Medulla oblongata (tissue), 1 donor: ENCODE measurements around the gene SLC16A8.

Experiments used
- DNase-seq: peaks from one replicate; pipeline ENCODE4 v3.0.0-alpha.2; 2015; ENCODE audit errors: extremely low spot score

Gene SLC16A8

GRCh38 chr22:38111925-38112355, 28.0 kb upstream of the SLC16A8 start:
- no peak for DNase-seq

- no peak for DNase-seq
Observed at GRCh38 chr22:38110863-38111852, 27.2 kb upstream of the SLC16A8 start.

- no peak for DNase-seq
Observed at GRCh38 chr22:38110008-38110862, 26.3 kb upstream of the SLC16A8 start, which contains the start of gene BAIAP2L2. TSS of gene BAIAP2L2 (minus strand) at chr22:38110684. CDS start at chr22:38110525, 159 bp downstream.

- DNase-seq, result no peak
Observed at GRCh38 chr22:38109371-38110001, 25.5 kb upstream of the SLC16A8 start.

- no peak for DNase-seq
Observed at GRCh38 chr22:38108561-38109319, 24.8 kb upstream of the SLC16A8 start.

- DNase-seq, result no peak
Observed at GRCh38 chr22:38107692-38108515, 23.9 kb upstream of the SLC16A8 start.

- DNase-seq, result peak; percentile 34
Observed at GRCh38 chr22:38106814-38107578, 23.0 kb upstream of the SLC16A8 start.

GRCh38 chr22:38104084-38104483, 20.1 kb upstream of the SLC16A8 start:
- no peak for DNase-seq

GRCh38 chr22:38103641-38104040, 19.7 kb upstream of the SLC16A8 start:
- no peak for DNase-seq

- no peak for DNase-seq
Observed at GRCh38 chr22:38098410-38099249, 14.6 kb upstream of the SLC16A8 start.

GRCh38 chr22:38097557-38098409, 13.8 kb upstream of the SLC16A8 start:
- no peak for DNase-seq

GRCh38 chr22:38097058-38097457, 13.1 kb upstream of the SLC16A8 start:
- DNase-seq, result no peak

- no peak for DNase-seq
Observed at GRCh38 chr22:38089474-38089851, 5.5 kb upstream of the SLC16A8 start.

- no peak for DNase-seq
Observed at GRCh38 chr22:38088629-38089473, 4.9 kb upstream of the SLC16A8 start.

GRCh38 chr22:38087855-38088254, 3.9 kb upstream of the SLC16A8 start:
- DNase-seq, result no peak

GRCh38 chr22:38086942-38087341, 3.0 kb upstream of the SLC16A8 start:
- no peak for DNase-seq
